Measurements from ENCODE around the gene PKNOX1. TPM values are rescaled to one million over a fixed set of nuclear protein-coding genes. Genes with fewer than 3 reads are reported as not detected.

Gene PKNOX1
- total RNA-seq, 1 experiment from 2014 or later, result 12.7 TPM

DNA sequence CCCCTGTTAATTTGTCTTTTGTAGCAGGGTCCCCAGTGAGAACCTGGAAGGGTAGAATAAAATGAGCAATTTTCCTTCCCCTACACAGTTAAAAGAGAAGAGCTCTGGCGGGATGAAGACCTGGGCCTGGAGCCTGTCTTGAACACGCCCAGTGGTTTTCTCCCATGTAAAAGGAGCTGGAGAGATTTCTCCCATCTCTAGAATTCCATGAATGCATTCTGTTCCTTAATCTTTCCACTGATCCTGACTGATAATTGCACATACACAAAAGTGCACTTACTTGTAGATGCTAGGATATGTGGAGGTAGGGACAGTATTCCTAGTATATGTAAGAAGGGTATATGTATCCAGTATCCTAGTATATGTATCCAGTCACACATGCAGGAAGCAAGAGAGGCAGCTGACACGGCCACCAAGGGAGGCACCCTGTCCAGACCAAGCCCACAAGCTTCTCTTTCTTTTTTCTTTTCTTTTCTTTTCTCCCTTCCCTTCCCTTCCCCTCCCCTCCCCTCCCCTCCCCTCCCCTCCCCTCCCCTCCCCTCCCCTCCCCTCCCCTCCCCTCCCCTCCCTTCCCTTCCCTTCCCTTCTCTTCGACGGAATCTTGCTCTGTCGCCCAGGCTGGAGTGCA is 11.9 kb upstream of the PKNOX1 start (continued):
- TF ChIP-seq MAX (IDR thresholded peaks at IDR 0.05) (no peak), RAD21 (IDR thresholded peaks at IDR 0.05; ENCODE audit: low read depth) (no peak)

GRCh38 chr21:42964086-42964485 is 10.3 kb upstream of the PKNOX1 start:
- TF ChIP-seq POLR2AphosphoS5 (IDR thresholded peaks at IDR 0.05; ENCODE audit: low read depth, low read length) (no peak), MAX (IDR thresholded peaks at IDR 0.05) (no peak), CBX3 (IDR thresholded peaks at IDR 0.05; ENCODE audit: low read depth) (no peak), ATF3 (IDR thresholded peaks at IDR 0.05) (no peak), RAD21 (IDR thresholded peaks at IDR 0.05; ENCODE audit: low read depth) (no peak)
- TF ChIP-seq, protein P1, sequence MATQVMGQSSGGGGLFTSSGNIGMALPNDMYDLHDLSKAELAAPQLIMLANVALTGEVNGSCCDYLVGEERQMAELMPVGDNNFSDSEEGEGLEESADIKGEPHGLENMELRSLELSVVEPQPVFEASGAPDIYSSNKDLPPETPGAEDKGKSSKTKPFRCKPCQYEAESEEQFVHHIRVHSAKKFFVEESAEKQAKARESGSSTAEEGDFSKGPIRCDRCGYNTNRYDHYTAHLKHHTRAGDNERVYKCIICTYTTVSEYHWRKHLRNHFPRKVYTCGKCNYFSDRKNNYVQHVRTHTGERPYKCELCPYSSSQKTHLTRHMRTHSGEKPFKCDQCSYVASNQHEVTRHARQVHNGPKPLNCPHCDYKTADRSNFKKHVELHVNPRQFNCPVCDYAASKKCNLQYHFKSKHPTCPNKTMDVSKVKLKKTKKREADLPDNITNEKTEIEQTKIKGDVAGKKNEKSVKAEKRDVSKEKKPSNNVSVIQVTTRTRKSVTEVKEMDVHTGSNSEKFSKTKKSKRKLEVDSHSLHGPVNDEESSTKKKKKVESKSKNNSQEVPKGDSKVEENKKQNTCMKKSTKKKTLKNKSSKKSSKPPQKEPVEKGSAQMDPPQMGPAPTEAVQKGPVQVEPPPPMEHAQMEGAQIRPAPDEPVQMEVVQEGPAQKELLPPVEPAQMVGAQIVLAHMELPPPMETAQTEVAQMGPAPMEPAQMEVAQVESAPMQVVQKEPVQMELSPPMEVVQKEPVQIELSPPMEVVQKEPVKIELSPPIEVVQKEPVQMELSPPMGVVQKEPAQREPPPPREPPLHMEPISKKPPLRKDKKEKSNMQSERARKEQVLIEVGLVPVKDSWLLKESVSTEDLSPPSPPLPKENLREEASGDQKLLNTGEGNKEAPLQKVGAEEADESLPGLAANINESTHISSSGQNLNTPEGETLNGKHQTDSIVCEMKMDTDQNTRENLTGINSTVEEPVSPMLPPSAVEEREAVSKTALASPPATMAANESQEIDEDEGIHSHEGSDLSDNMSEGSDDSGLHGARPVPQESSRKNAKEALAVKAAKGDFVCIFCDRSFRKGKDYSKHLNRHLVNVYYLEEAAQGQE (IDR thresholded peaks at IDR 0.05; ENCODE audit: low read depth), result no peak
- TF ChIP-seq, protein P2, sequence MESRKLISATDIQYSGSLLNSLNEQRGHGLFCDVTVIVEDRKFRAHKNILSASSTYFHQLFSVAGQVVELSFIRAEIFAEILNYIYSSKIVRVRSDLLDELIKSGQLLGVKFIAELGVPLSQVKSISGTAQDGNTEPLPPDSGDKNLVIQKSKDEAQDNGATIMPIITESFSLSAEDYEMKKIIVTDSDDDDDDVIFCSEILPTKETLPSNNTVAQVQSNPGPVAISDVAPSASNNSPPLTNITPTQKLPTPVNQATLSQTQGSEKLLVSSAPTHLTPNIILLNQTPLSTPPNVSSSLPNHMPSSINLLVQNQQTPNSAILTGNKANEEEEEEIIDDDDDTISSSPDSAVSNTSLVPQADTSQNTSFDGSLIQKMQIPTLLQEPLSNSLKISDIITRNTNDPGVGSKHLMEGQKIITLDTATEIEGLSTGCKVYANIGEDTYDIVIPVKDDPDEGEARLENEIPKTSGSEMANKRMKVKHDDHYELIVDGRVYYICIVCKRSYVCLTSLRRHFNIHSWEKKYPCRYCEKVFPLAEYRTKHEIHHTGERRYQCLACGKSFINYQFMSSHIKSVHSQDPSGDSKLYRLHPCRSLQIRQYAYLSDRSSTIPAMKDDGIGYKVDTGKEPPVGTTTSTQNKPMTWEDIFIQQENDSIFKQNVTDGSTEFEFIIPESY (IDR thresholded peaks at IDR 0.05; ENCODE audit: extremely low read depth, insufficient replicate concordance, low read length), result no peak
- RAD21 ChIA-PET (ENCODE audit: low non-redundant PET in 1 of 2, low total read pairs in 2 of 2, uncharacterized antibody in 2 of 2, unreplicated experiment in 2 of 2), result no interaction called here

More at GRCh38 chr21:42964086-42964485, 10.3 kb upstream of the PKNOX1 start:
- Histone ChIP-seq H3K9me2 (ENCODE audit: insufficient read depth) (no peaks in the 10 kb centered on the region), H2AFZ (ENCODE audit: low read depth, low read length, poor library complexity, severe bottlenecking) (no peak overlapping the region), H4K20me1 (ENCODE audit: insufficient read depth) (no peaks in the 10 kb centered on the region), H3K27ac (ENCODE audit: low read depth, low read length) (no peak overlapping the region), H3K79me2 (ENCODE audit: insufficient read depth, low read length) (no peaks in the 10 kb centered on the region), H3K4me1 (ENCODE audit: control insufficient read depth in 1 of 2, insufficient read depth in 2 of 2, low read length in 2 of 2) (no peaks in the 10 kb centered on the region), H3K4me2 (ENCODE audit: low read length) (no peak overlapping the region), H3K4me3 (replicated peaks in 1 of 2; ENCODE audit: low read depth in 1 of 2, low read length in 2 of 2) (no peak overlapping the region), H3K27me3 (ENCODE audit: insufficient read depth, low read length) (no peaks in the 10 kb centered on the region), H3K9me3 (ENCODE audit: control insufficient read depth in 1 of 2, insufficient read depth in 1 of 2, low read depth in 1 of 2, low read length in 2 of 2) (no peaks in the 10 kb centered on the region), H3K9ac (ENCODE audit: low read length) (no peak overlapping the region), H3K36me3 (ENCODE audit: control insufficient read depth in 1 of 2, insufficient read depth in 2 of 2, low read length in 2 of 2) (no peaks in the 10 kb centered on the region)
- ChIA-PET CTCF (no interaction called here), POLR2A (interaction anchor here (1.8 kb wide), 1 partner anchor 10 kb away, joined by 5 read pairs; the partner anchor contains the start of gene PKNOX1)
- ATAC-seq (no peak), DNase-seq (ENCODE audit: low read depth, low spot score) (no peak)
- BruUV-seq (replicated peaks), result no TSS peak
- intact Hi-C loops (cut with micrococcal nuclease), result no loop called here

Data from HCT116 (cell line).